ENCODE results near the gene KAT2A. TPM values are rescaled to one million over a fixed set of nuclear protein-coding genes. Genes with fewer than 3 reads are reported as not detected.
A peak's percentile ranks its signal among the peaks of the same experiment; 100 is the strongest.

Gene KAT2A
- total and polyA plus RNA-seq, 9 of the 15 experiments (the other 6 are each of a cell fraction or from before 2014, with no cell fraction given), result 1.5 to 80.4 (median 31.9) TPM

GRCh38 chr17:42117397-42118125 lies 3.6 kb downstream of the KAT2A start:
- Histone ChIP-seq H3K9me3 (replicated peaks; ENCODE audit: control insufficient read depth, insufficient read depth, low read depth, low read length) (no peaks in the 10 kb centered on the region), H4K20me1 (replicated peaks; ENCODE audit: control insufficient read depth, insufficient read depth, low read length) (no peaks in the 10 kb centered on the region), H3K4me1 (replicated peaks in 1 of 2; ENCODE audit: control insufficient read depth in 2 of 2, insufficient read depth in 2 of 2, low read length in 2 of 2) (peaks cover 17 to 55% of the 10 kb centered on the region in 2 experiments), H3K9me1 (ENCODE audit: control insufficient read depth, insufficient read depth, low read length) (peaks cover 3% of the 10 kb centered on the region), H3K27me3 (ENCODE audit: control insufficient read depth in 2 of 2, insufficient read depth in 2 of 2, low read length in 2 of 2) (no peaks in the 10 kb centered on the region), H3K9ac (ENCODE audit: insufficient read depth in 1 of 2, low read depth in 2 of 2, low read length in 2 of 2) (no peak overlapping the region), H3K27ac (ENCODE audit: extremely low read depth, low read depth, low read length) (no peak overlapping the region), H3K36me3 (ENCODE audit: control insufficient read depth, insufficient read depth, low read length) (peaks cover 65% of the 10 kb centered on the region; the same call in 2 of the 3 replicates), H3K4me2 (ENCODE audit: insufficient read depth, low read length) (no peak overlapping the region), H2AFZ (ENCODE audit: low read depth, low read length) (no peak overlapping the region), H3K79me2 (ENCODE audit: control insufficient read depth, insufficient read depth, low read length) (peaks cover 10% of the 10 kb centered on the region; the same call in 2 of the 3 replicates), H3K4me3 (no peak overlapping the region)
- CTCF ChIA-PET (ENCODE audit: low intra/inter-chr PET ratio), result interaction anchor here (0.5 to 2.4 kb wide), 6 partner anchors 50 to 154 kb away, joined by 3 to 29 read pairs (median 16); partner anchors contain the start of gene KCNH4
- no peak for FAIRE-seq
- BruUV-seq (replicated peaks), result no TSS peak
- no peak for DNase-seq (ENCODE audit: extremely low read depth in 1 of 4, low spot score in 3 of 4)
- in situ Hi-C loops (cut with MboI), result loop anchor here (25.0 kb wide), 1 partner anchor 380 kb away; the partner anchor contains the start of gene HAP1
- TF ChIP-seq NR2C2 (CRISPR knock-in tag; IDR thresholded peaks at IDR 0.05), result no peak
- TF ChIP-seq NR2C2 (tag; IDR thresholded peaks at IDR 0.05), result peak; percentile 38; the same call in 1 of the 2 replicates
- no peak for TF ChIP-seq RBM14 (IDR thresholded peaks at IDR 0.05; ENCODE audit: borderline replicate concordance, insufficient read depth, low read depth, low read length)
- no peak for TF ChIP-seq ZNF717 (CRISPR knock-in tag; IDR thresholded peaks at IDR 0.05)
- TF ChIP-seq HDGF (IDR thresholded peaks at IDR 0.05), result no peak
- TF ChIP-seq HDAC1 (IDR thresholded peaks at IDR 0.05), result no peak
- TF ChIP-seq POLR2G (IDR thresholded peaks at IDR 0.05; ENCODE audit: low read depth, low read length), result no peak
- peak; percentile 83 for TF ChIP-seq NR2C1 (IDR thresholded peaks at IDR 0.05)
- TF ChIP-seq NR2C1 (tag; IDR thresholded peaks at IDR 0.05), result peak; percentile 75
- no peak for TF ChIP-seq TCF3 (CRISPR knock-in tag; IDR thresholded peaks at IDR 0.05)
- no peak for ATAC-seq
- 92% methylated on average over 16 of the region's 30 CpGs for WGBS (ENCODE audit: insufficient coverage, low coverage, missing lambda C conversion rate)
- intact Hi-C loops (cut with micrococcal nuclease), result loop anchor here (2.0 kb wide), 3 partner anchors 63 to 155 kb away; partner anchors contain the start of gene KCNH4
- POLR2A ChIA-PET, result interaction anchor here (0.5 to 1.1 kb wide), 3 partner anchors 9 to 94 kb away, joined by 3 to 4 read pairs (median 3); no protein-coding TSS in a partner anchor
